ENCODE measurements around the gene ZSWIM4. TPM values are rescaled to one million over a fixed set of nuclear protein-coding genes. Genes with fewer than 3 reads are reported as not detected.
"Not testable (repeated sequence)": the region's sequence is repeated elsewhere in the genome, so short reads cannot be mapped to it uniquely, and the experiment has no call there.

Gene ZSWIM4
- total RNA-seq, 1 experiment from 2014 or later, result 1.4 TPM

DNA sequence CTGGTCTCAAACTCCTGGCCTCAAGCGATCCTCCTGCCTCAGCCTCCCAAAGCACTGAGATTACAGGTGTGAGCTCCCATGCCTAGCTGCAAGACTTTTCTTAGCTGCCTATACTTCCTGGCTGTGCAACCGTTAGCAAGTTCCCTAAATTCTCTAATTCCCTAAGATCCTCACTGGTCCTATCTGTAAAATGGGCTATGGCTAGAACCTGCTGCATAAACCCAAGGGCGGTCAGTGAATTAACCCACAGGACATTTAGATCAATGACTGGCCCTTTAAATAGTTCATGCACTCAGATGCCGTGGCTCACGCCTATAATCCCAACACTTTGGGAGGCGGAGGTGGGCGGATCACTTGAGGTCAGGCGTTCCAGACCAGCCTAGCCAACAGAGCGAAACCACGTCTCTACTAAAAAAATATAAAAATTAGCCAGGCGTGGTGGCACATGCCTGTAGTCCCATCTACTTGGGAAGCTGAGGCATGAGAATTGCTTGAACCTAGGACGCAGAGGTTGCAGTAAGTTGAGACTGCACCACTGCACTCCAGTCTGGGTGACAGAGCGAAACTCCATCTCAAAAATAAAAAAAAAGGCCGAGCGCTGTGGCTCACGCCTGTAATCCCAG is 25.1 kb upstream of the ZSWIM4 start:
- in situ Hi-C loops (cut with HindIII; ENCODE audit: low pct_unique_long_range_greater_than_20kb, low sequenced_read_pairs), result no loop called here

DNA sequence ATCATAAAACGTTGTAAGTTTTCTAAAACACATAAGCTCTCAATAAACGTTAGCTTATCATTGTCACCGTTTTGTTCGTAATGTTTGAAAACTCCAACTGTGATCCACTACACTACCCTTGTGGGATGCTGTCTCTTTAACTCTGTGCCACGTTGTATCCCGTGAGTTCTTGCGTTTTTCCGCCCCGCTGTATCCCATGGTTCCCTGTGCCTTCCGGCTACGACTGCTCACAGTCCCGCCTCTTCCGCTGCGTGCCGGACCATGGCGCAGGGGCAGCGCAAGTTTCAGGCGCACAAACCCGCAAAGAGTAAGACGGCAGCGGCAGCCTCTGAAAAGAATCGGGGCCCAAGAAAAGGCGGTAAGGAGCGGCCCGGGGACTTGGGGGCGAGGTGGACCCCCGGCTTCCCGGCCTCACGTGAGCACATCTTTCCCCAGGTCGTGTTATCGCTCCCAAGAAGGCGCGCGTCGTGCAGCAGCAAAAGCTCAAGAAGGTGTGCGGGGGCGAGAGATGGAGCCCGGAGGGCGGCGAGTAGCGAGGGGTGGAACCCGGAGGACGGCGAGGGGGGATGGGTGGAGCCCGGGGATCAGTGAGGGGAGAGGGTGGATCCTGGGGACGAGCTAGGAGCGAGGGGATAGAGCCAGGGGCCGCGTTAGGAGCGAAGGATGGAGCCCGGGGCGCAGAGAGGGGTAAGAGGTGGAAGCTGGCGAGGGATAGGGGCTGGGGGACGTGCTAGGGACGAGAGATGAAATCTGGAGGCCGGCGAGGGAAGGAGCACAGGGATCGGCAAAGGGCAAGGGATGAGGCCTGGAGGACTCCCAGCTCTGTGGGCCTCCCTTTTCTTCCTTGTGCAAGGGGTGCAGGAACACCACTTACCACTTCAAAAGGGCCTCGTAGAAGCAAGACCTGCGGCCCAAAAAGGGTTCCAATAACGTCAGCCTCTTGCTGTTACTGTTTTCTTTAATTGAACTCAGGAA is 20.7 kb upstream of the ZSWIM4 start, which contains the start of gene C19orf53:
C19orf53 (plus strand) TSS at position 240 of the 975 bp plus-strand sequence; CDS start at position 262, 22 bp downstream.
- peak; percentile 92 for DNase-seq (ENCODE audit: low read depth, low spot score)
- in situ Hi-C loops (cut with HindIII; ENCODE audit: low pct_unique_long_range_greater_than_20kb, low sequenced_read_pairs), result no loop called here

More for the DNA sequence above, 25.1 kb upstream of the ZSWIM4 start:
- DNase-seq (ENCODE audit: low read depth, low spot score), result no peak

- in situ Hi-C loops (cut with HindIII; ENCODE audit: low pct_unique_long_range_greater_than_20kb, low sequenced_read_pairs), result no loop called here
- DNase-seq (ENCODE audit: low read depth, low spot score), result no peak
Measured at GRCh38 chr19:13778398-13778797, 16.8 kb upstream of the ZSWIM4 start.

- DNase-seq (ENCODE audit: low read depth, low spot score), result no peak
- in situ Hi-C loops (cut with HindIII; ENCODE audit: low pct_unique_long_range_greater_than_20kb, low sequenced_read_pairs), result no loop called here
Measured at GRCh38 chr19:13778847-13779246, 16.4 kb upstream of the ZSWIM4 start.

- in situ Hi-C loops (cut with HindIII; ENCODE audit: low pct_unique_long_range_greater_than_20kb, low sequenced_read_pairs); DNase-seq (ENCODE audit: low read depth, low spot score): not testable (repeated sequence)
Measured at GRCh38 chr19:13779794-13780193, 15.4 kb upstream of the ZSWIM4 start.

- DNase-seq (ENCODE audit: low read depth, low spot score), result peak; percentile 83
- in situ Hi-C loops (cut with HindIII; ENCODE audit: low pct_unique_long_range_greater_than_20kb, low sequenced_read_pairs), result no loop called here
Measured at GRCh38 chr19:13781547-13781946, 13.7 kb upstream of the ZSWIM4 start.

DNA sequence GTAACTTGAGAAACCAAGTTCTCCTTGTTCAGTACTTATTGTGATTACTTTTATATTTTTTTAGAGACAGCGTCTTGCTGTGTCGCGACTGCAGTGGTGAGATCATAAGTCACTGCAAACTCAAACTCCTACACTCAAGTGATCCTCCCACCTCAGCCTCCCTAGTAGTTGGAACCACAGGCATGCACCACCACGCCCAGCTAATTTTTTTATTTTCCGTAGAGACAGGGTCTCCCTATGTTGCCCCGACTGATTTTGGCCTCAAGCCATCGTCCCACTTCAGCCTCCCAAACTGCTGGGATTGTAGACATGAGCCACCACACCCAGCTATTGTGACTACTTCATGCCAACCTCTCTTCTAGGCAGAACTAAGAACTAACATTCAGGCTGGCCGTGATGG is 12.7 kb upstream of the ZSWIM4 start:
- in situ Hi-C loops (cut with HindIII; ENCODE audit: low pct_unique_long_range_greater_than_20kb, low sequenced_read_pairs), result no loop called here
- no peak for DNase-seq (ENCODE audit: low read depth, low spot score)

DNA sequence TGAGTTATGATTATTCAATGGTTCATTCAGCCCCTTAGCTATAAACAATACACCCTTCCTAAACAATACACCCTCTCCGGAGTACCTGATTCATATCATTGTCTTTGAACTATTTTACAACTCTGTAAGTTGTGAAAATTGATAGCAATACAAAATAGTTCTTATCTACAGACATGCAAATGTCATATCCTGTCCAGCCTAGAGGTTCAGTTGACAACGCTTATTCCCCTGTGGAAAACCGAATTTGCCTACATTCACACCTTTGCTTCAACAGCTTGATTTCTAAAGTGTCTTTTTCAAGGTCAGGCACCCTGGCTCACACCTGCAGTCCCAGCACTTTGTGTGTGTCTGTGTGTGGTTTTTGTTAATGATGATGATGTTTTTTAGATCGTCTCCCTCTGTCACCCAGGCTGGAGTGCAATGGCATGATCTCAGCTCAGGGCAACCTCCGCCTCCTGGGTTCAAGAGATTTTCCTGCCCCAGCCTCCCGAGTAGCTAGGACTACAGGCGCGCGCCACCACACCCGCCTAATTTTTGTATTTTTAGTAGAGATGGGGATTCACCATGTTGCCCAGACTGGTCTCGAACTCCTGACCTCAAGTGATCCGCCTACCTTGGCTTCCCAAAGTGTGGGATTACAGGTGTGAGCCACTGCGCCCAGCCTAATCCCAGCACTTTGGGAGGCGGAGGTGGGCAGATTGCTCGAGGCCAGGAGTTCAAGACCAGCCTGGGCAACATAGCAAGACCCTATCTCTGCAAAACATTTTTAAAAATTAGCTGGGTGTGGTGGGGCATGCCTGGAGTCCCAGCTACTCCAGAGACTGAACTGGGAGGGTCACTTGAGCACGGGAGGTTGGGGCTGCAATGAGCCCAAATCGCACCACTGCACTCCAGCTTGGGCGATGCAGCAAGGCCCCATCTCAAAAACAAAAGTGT is 11.4 kb upstream of the ZSWIM4 start:
- in situ Hi-C loops (cut with HindIII; ENCODE audit: low pct_unique_long_range_greater_than_20kb, low sequenced_read_pairs), result no loop called here
- no peak for DNase-seq (ENCODE audit: low read depth, low spot score)

DNA sequence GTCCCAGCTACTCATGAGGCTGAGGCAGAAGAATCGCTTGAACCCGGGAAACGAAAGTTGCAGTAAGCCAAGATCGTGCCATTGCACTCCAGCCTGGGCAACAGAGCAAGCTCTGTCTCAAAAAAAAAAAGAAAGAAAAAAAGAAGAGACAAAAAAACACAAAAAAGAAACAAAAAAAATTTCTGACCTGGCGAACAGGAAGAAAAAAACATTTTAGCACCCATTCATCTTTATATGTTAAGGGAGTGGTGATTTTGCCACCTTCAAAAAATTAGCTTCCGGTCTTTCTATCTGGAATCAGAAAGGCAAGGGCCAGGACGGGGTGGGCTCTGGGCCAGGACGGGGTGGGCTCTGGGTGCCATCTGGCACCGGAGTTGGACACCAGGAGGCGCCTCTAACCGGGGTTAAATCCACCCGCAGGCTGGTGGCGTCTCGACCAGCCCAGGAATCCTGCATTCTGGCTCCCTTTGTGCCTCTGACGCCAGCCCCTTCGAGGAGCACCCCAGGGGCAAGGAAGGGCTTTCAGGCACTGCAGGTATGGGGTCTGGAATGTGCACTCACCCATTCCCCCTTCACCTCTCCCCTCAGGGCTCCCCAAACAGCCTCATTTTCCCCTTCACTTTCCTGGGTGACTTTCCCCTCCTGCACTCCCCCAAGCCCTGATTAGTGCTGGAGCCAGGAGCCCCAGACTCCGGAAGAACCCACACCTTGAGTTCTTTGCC is 10.4 kb upstream of the ZSWIM4 start:
- in situ Hi-C loops (cut with HindIII; ENCODE audit: low pct_unique_long_range_greater_than_20kb, low sequenced_read_pairs), result no loop called here
- DNase-seq (ENCODE audit: low read depth, low spot score), result peak; percentile 68

DNA sequence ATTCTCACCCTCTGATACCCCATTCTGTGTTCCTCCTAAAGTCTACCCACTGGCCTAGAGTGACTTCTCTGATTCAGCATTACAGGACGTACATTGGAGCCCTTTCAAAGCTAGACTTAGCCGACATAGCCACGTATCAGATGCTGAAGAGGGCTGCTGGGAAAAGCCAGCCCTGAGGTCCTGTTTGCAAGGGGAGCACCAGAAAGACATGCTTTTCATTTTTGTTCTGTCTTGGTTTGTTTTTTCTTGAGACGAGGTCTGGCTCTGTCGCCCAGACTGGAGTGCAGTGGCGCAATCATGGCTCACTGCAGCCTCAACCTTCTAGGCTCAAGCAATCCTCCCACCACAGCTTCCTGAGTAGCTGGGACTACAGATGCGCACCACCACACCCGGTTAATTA is 6.3 kb upstream of the ZSWIM4 start:
- in situ Hi-C loops (cut with HindIII; ENCODE audit: low pct_unique_long_range_greater_than_20kb, low sequenced_read_pairs), result no loop called here
- no peak for DNase-seq (ENCODE audit: low read depth, low spot score)

GRCh38 chr19:13790354-13790753 is 4.9 kb upstream of the ZSWIM4 start:
- DNase-seq (ENCODE audit: low read depth, low spot score), result no peak
- in situ Hi-C loops (cut with HindIII; ENCODE audit: low pct_unique_long_range_greater_than_20kb, low sequenced_read_pairs), result no loop called here

DNA sequence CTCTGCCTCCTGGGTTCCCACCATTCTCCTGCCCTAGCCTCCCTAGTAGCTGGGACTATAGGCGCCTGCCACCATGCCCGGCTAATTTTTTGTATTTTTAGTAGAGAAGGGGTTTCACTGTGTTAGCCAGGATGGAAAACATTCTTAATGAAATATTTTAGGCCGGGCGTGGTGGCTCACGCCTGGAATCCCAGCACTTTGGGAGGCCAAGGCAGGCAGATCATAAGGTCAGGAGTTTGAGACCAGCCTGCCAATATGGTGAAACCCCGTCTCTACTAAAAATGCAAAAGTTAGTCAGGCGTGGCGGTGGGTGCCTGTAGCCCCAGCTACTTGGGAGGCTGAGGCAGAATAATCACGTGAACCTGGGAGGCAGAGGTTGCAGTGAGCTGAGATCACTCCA is 1.9 kb upstream of the ZSWIM4 start:
- DNase-seq (ENCODE audit: low read depth, low spot score), result not testable (repeated sequence)

GRCh38 chr19:13794398-13794756 is 866 bp upstream of the ZSWIM4 start:
- in situ Hi-C loops (cut with HindIII; ENCODE audit: low pct_unique_long_range_greater_than_20kb, low sequenced_read_pairs), result no loop called here
- DNase-seq (ENCODE audit: low read depth, low spot score), result peak; percentile 11

More for the DNA sequence above, 1.9 kb upstream of the ZSWIM4 start:
- in situ Hi-C loops (cut with HindIII; ENCODE audit: low pct_unique_long_range_greater_than_20kb, low sequenced_read_pairs), result not testable (repeated sequence)

DNA sequence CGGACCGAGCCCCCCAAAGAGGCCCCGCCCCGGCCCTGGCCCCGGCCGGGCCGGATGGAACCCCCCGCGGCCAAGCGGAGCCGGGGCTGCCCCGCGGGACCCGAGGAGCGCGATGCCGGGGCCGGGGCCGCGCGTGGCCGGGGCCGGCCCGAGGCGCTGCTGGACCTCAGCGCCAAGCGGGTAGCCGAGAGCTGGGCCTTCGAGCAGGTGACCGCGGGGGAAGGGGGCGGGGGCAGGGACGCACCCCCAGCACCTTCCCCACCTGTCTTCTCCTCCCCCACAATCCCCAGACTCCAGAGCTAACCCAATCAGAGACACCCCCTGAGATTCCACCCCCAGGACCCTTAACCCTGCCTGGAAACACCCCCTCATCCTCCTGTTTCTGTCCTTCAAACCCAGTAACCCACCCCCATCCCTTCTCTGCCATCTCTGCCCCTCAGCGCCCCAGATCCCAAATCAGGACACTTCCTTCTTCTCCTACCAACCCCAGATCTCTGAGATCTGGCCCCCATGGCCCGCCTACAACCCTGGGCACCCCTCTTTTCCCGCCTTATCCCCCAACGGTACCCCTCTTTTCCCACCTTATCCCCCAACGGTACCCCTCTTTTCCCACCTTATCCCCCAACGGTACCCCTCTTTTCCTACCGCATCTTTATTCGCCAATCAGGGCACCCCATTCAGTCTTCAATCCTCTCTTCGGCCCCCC is 505 bp downstream of the ZSWIM4 start:
- no peak for DNase-seq (ENCODE audit: low read depth, low spot score)
- in situ Hi-C loops (cut with HindIII; ENCODE audit: low pct_unique_long_range_greater_than_20kb, low sequenced_read_pairs), result no loop called here

GRCh38 chr19:13796301-13797057 is 1.2 kb downstream of the ZSWIM4 start:
- DNase-seq (ENCODE audit: low read depth, low spot score), result peak; percentile 17
- in situ Hi-C loops (cut with HindIII; ENCODE audit: low pct_unique_long_range_greater_than_20kb, low sequenced_read_pairs), result no loop called here

DNA sequence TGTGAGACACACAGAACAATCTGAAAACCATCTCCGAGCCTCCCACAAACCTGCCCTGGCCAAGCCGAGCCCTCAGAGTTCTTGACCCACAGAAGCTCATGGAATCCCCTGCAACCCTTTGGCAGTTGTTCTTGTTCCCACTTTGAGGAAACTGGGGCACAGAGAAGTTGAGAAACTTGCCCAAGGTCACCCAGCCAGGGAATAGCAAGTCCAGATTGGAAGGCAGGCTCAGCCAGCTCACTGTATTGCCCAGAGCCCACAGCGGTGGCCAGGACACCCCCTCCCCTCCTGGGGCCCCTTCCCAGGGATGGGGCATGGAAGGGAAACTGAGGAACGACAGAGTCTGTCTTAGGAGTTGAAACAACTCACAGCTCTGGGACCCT is 1.8 kb downstream of the ZSWIM4 start:
- in situ Hi-C loops (cut with HindIII; ENCODE audit: low pct_unique_long_range_greater_than_20kb, low sequenced_read_pairs), result no loop called here
- no peak for DNase-seq (ENCODE audit: low read depth, low spot score)

All from SK-MEL-5 (cell line).